CD4-positive, alpha-beta T cell (primary cell): ENCODE data around the gene IRF3. TPM values are rescaled to one million over a fixed set of nuclear protein-coding genes. Genes with fewer than 3 reads are reported as not detected.

Experiments
- ATAC-seq: fragments of 200-7000 bp; cut with Tn5 transposase; one replicate; pipeline ENCODE4 v1.10.0; 2022; ENCODE audit warnings: mild to moderate bottlenecking; ENCODE audit not compliant: poor library complexity
- CTCF ChIA-PET: fragments of 350-600 bp; sonication (Branson Sonifier 250); formaldehyde crosslinking; loops from one replicate; lab custom pipeline; 2021; ENCODE audit warnings: antibody characterized with exemption, inconsistent platforms; lab: Charles Lee
- POLR2A ChIA-PET: fragments of 350-600 bp; sonication (Branson Sonifier 250); formaldehyde crosslinking; loops from one replicate; lab custom pipeline; 2021; ENCODE audit warnings: antibody characterized with exemption, inconsistent platforms; lab: Charles Lee
- DNase-seq, 14 experiments: peaks; one replicate each; pipeline ENCODE4 v3.0.0-alpha.2; 2013 to 2020; ENCODE audit warnings: mixed read lengths in 2 of 14
- H3K27ac ChIP-seq, 2 donors: one replicate each; pipeline versions ENCODE4 v1.5.1 to v1.7.0; 2013; ENCODE audit warnings: low read length in 2 of 2, low read depth in 1 of 2, mild to moderate bottlenecking in 1 of 2
- H3K27me3 ChIP-seq, 2 experiments: 1 replicate in 1 of 2; 2 replicates in 1 of 2; pipeline versions ENCODE4 v1.6.1 to v1.7.0; 2013; ENCODE audit warnings: low read length in 2 of 2, control low read depth in 1 of 2, mild to moderate bottlenecking in 1 of 2, moderate library complexity in 1 of 2; ENCODE audit not compliant: insufficient read depth in 2 of 2, control insufficient read depth in 1 of 2
- H3K36me3 ChIP-seq: one replicate; pipeline ENCODE4 v1.6.1; 2013; ENCODE audit warnings: low read length, control low read depth; ENCODE audit not compliant: insufficient read depth
- H3K4me1 ChIP-seq: one replicate; pipeline ENCODE4 v1.6.1; 2013; ENCODE audit warnings: low read length, control low read depth; ENCODE audit not compliant: insufficient read depth
- H3K4me3 ChIP-seq: one replicate; pipeline ENCODE4 v1.5.1; 2013; ENCODE audit warnings: mild to moderate bottlenecking, low read length, moderate library complexity
- H3K9me3 ChIP-seq, 2 experiments: 1 replicate in 1 of 2; 2 replicates in 1 of 2; pipeline versions ENCODE4 v1.6.1 to v1.7.0; 2013; ENCODE audit warnings: low read length in 2 of 2, mild to moderate bottlenecking in 2 of 2, control low read depth in 1 of 2, moderate library complexity in 1 of 2; ENCODE audit not compliant: control insufficient read depth in 1 of 2, insufficient read depth in 1 of 2
- H3K27ac Mint-ChIP-seq: one replicate; pipeline ENCODE4 v1.8.0; 2020; ENCODE audit warnings: mixed read lengths
- H3K27me3 Mint-ChIP-seq: one replicate; pipeline ENCODE4 v1.8.0; 2021; ENCODE audit warnings: mixed read lengths
- H3K36me3 Mint-ChIP-seq: one replicate; pipeline ENCODE4 v1.8.0; 2021; ENCODE audit warnings: low read depth, mixed read lengths
- H3K4me1 Mint-ChIP-seq: one replicate; pipeline ENCODE4 v1.8.0; 2021; ENCODE audit warnings: low read depth, mixed read lengths
- H3K4me3 Mint-ChIP-seq: one replicate; pipeline ENCODE4 v1.8.0; 2020; ENCODE audit warnings: mild to moderate bottlenecking, mixed read lengths
- H3K9me3 Mint-ChIP-seq: one replicate; pipeline ENCODE4 v1.8.0; 2020; ENCODE audit warnings: mixed read lengths
- CTCF ChIP-seq: fragments of 200-600 bp; IDR thresholded peaks from one replicate; pipeline ENCODE4 v1.8.0; 2022; ENCODE audit warnings: antibody characterized with exemption, mild to moderate bottlenecking
- intact Hi-C, 2 experiments: fragments of 100-400 bp; cut with DNase I in 1 of 2; cut with micrococcal nuclease in 1 of 2; formaldehyde crosslinking; loops; one replicate each; pipeline versions ENCODE4 v1.15.1 to v1.9.0; 2023 to 2025; cut with DNase I, micrococcal nuclease
- total RNA-seq, 174 experiments: library from RNA in 2 of 174; stranded (reverse) in 2 of 174; gene quantifications; one replicate each; pipeline ENCODE4 v1.2.3 and lab custom pipeline; 2021 to 2026

IRF3 gene
- total RNA-seq, 2 experiments from 2014 or later = 109 to 119 TPM

- TF ChIP-seq CTCF = no peak
- no peaks in the 10 kb centered on the region for H3K9me3 Mint-ChIP-seq
- Histone ChIP-seq H3K9me3 (no peaks in the 10 kb centered on the region), H3K36me3 (peaks cover 38% of the 10 kb centered on the region), H3K27ac (peak overlapping the region in 1 of 2 donors; percentile 98), H3K4me3 (no peak overlapping the region), H3K27me3 (no peaks in the 10 kb centered on the region), H3K4me1 (peaks cover 52% of the 10 kb centered on the region)
- no peaks in the 10 kb centered on the region for H3K27me3 Mint-ChIP-seq
- intact Hi-C loops = loop anchor here (1.0 to 10.0 kb wide), 3 partner anchors 14 to 287 kb away; partner anchors contain the start of genes BCL2L12 (in 1 of the 2), FLT3LG (in 1 of the 2) and IRF3 (in 1 of the 2)
- ATAC-seq (no peak), DNase-seq (peak in 1 of 14 experiments; percentile 44)
- ChIA-PET CTCF (interaction anchor here (0.8 to 3.4 kb wide), 7 partner anchors 14 to 206 kb away, joined by 3 to 22 read pairs (median 3); partner anchors contain the start of genes BCL2L12, FLT3LG, IRF3 and NOSIP), POLR2A (interaction anchor here (1.0 to 6.6 kb wide), 6 partner anchors 15 to 227 kb away, joined by 3 to 92 read pairs (median 4); partner anchors contain the start of genes BCL2L12, FUZ, IRF3 and PIH1D1)
- peak overlapping the region; percentile 91 for H3K4me3 Mint-ChIP-seq
- H3K4me1 Mint-ChIP-seq = peaks cover 38% of the 10 kb centered on the region
- peak overlapping the region; percentile 97 for H3K27ac Mint-ChIP-seq
- peaks cover 56% of the 10 kb centered on the region for H3K36me3 Mint-ChIP-seq
These were observed 13.5 kb upstream of the IRF3 start for GRCh38 chr19:49678985-49679770.

- Histone ChIP-seq H3K27ac (peak overlapping the region; percentile 98), H3K4me1 (peaks cover 50% of the 10 kb centered on the region), H3K36me3 (peaks cover 29% of the 10 kb centered on the region), H3K4me3 (peak overlapping the region; percentile 99), H3K9me3 (no peaks in the 10 kb centered on the region), H3K27me3 (no peaks in the 10 kb centered on the region)
- peak; percentile 73 for TF ChIP-seq CTCF
- H3K36me3 Mint-ChIP-seq = peaks cover 45% of the 10 kb centered on the region
- DNase-seq (peak; percentile 67 to 93 (median 80)), ATAC-seq (peak; percentile 14)
- H3K27me3 Mint-ChIP-seq = no peaks in the 10 kb centered on the region
- ChIA-PET POLR2A (interaction anchor here (0.7 to 6.6 kb wide), 15 partner anchors 14 to 226 kb away, joined by 3 to 92 read pairs (median 7); partner anchors contain the start of genes ALDH16A1, BCL2L12, FUZ and IRF3), CTCF (interaction anchor here (0.6 to 3.4 kb wide), 14 partner anchors 11 to 226 kb away, joined by 3 to 22 read pairs (median 3); partner anchors contain the start of genes ADM5, BCL2L12, FLT3LG and IRF3)
- H3K4me1 Mint-ChIP-seq = peaks cover 38% of the 10 kb centered on the region
- peak overlapping the region; percentile 97 for H3K27ac Mint-ChIP-seq
- peak overlapping the region; percentile 91 for H3K4me3 Mint-ChIP-seq
- H3K9me3 Mint-ChIP-seq = no peaks in the 10 kb centered on the region
- intact Hi-C loops = loop anchor here (1.0 to 10.0 kb wide), 5 partner anchors 13 to 286 kb away; partner anchors contain the start of genes BCL2L12 (in 1 of the 2), FLT3LG (in 1 of the 2), IRF3 (in 1 of the 2) and RPS11 (in 1 of the 2)
These were observed 12.4 kb upstream of the IRF3 start for GRCh38 chr19:49677901-49678674.
